Mesodermal cell (in vitro differentiated cells): ENCODE data around the gene SLC38A3.

ENCODE experiments used
- H3K27ac ChIP-seq: 2 replicates; pipeline ENCODE4 v1.7.0; 2013; ENCODE audit warnings: mild to moderate bottlenecking, low read depth, low read length, moderate library complexity; ENCODE audit not compliant: severe bottlenecking
- H3K36me3 ChIP-seq: 2 replicates; pipeline ENCODE4 v1.7.1; 2013; ENCODE audit warnings: mild to moderate bottlenecking, low read length, moderate library complexity; ENCODE audit not compliant: control insufficient read depth, insufficient read depth
- H3K4me1 ChIP-seq: one replicate; pipeline ENCODE4 v1.7.1; 2013; ENCODE audit warnings: mild to moderate bottlenecking, low read length; ENCODE audit not compliant: insufficient read depth, control insufficient read depth, poor library complexity, severe bottlenecking
- H3K4me3 ChIP-seq: 2 replicates; pipeline ENCODE4 v1.7.0; 2013; ENCODE audit warnings: low read length, control low read depth, mild to moderate bottlenecking; ENCODE audit not compliant: insufficient read depth, poor library complexity, severe bottlenecking; ENCODE audit errors: extremely low read depth
- H3K9me3 ChIP-seq: 2 replicates; pipeline ENCODE4 v1.7.1; 2013; ENCODE audit warnings: mild to moderate bottlenecking, low read length, moderate library complexity; ENCODE audit not compliant: control insufficient read depth
- WGBS, 2 experiments: methylation state at CpG; one replicate each; pipeline ENCODE4 v1.1.5; 2013; ENCODE audit warnings: missing lambda C conversion rate in 2 of 2; ENCODE audit not compliant: insufficient coverage in 2 of 2; 5-methylcytosine and 5-hydroxymethylcytosine counted together

The SLC38A3 gene

DNA sequence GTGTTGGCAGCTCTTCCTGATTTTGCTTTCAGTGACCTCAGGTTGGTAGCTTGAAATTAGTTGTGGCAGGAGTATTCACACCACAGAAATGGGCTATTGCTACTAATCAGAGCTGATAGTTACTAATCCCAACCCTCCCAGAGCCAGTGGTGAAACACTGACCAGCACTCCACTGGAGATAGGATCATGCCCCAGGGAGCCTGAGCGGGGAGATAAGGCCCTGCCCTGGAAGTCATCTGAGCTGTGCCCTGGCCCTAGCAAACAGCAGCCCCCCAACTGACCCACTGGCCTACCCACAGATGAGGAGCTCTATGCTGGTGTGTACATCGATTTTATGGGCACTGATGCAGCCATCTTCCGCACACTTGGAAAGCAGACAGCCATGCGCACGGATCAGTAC is 23.1 kb upstream of the SLC38A3 start:
- Histone ChIP-seq H3K36me3 (peaks cover 7% of the 10 kb centered on the region), H3K9me3 (no peaks in the 10 kb centered on the region), H3K4me1 (peaks cover 4% of the 10 kb centered on the region), H3K4me3 (no peak overlapping the region), H3K27ac (peak overlapping the region; percentile 10)
- WGBS, 2 experiments, result 96 to 98% methylated on average over 5 of the region's 5 CpGs

DNA sequence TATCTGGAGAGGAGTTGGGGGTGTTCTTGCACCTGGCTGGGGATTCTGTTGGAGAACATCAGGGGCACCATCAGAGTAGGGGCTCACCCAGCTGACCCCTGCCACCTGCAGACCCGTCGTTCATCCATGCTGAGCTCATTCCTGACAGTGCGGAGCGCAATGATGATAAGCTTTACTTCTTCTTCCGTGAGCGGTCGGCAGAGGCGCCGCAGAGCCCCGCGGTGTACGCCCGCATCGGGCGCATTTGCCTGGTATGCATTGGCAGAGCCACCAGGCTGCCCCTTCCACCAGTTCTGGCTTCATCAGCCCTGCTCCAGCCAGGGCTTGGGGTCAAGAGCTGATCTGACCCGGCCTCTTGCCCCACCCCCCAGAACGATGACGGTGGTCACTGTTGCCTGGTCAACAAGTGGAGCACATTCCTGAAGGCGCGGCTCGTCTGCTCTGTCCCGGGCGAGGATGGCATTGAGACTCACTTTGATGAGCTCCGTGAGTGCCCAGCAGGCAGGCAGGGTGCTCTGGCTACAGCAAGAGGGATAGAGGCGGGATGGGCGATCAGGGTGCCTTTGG is 22.5 kb upstream of the SLC38A3 start:
- Histone ChIP-seq H3K36me3 (peaks cover 7% of the 10 kb centered on the region), H3K9me3 (no peaks in the 10 kb centered on the region), H3K27ac (no peak overlapping the region), H3K4me1 (peaks cover 4% of the 10 kb centered on the region), H3K4me3 (no peak overlapping the region)
- 96% methylated on average over 10 to 26 of the region's 26 CpGs for WGBS, 2 experiments

DNA sequence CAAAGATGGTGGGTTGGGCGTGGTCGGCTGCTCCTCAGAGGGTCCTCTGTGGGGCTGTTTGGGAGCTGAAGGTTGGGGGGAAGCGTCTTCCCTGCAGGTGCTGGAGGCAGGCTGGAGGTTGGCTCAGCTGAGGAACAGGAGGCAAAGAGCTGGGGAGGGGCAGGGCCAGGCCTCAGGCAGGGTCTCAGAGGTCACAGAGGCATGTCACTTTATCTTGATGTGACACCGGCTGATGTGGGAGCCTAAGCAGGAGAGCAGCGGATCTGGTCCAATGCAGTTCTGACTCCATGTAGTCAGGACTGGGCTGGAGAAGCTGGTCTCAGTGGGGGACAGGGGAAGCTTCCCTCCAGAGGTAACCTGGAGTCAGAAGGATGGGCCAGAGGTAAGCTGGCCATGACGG is 21.3 kb upstream of the SLC38A3 start:
- no peak overlapping the region for H3K27ac ChIP-seq
- H3K36me3 ChIP-seq, result peaks cover 7% of the 10 kb centered on the region
- peaks cover 4% of the 10 kb centered on the region for H3K4me1 ChIP-seq
- H3K4me3 ChIP-seq, result no peak overlapping the region
- H3K9me3 ChIP-seq, result no peaks in the 10 kb centered on the region
- WGBS, 2 experiments, result 90 to 91% methylated on average over 6 of the region's 6 CpGs

DNA sequence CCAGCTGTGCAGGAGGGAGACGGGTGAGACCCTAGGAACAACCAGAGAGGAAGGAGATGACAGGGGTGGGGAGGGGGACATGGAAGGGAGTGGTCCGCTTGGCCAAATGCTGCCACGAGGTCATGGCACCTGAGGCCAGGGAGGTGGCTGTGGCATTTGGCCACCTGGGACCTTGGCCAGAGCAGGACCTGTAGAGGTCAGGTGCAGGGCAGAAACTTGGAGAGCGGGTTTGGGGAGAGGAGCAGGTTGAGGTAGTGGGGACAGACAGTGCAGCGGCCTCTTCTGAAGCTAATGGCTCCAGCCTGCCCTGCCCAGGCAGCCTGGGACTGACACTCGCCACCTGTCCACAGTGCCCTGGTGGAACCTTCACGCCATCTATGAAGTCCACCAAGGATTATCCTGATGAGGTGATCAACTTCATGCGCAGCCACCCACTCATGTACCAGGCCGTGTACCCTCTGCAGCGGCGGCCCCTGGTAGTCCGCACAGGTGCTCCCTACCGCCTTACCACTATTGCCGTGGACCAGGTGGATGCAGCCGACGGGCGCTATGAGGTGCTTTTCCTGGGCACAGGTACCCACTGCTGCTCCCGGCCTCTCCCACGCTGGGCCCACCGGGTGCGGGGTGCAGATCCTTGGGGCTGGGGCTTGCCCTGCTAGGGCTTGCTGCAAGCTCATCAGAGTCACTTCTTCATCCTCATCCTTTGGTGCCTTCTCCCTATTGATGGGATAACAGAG is 20.7 kb upstream of the SLC38A3 start:
- Histone ChIP-seq H3K27ac (no peak overlapping the region), H3K4me3 (no peak overlapping the region), H3K4me1 (peaks cover 4% of the 10 kb centered on the region), H3K36me3 (peaks cover 7% of the 10 kb centered on the region), H3K9me3 (no peaks in the 10 kb centered on the region)
- WGBS, 2 experiments, result 96% methylated on average over 19 to 20 of the region's 21 CpGs

DNA sequence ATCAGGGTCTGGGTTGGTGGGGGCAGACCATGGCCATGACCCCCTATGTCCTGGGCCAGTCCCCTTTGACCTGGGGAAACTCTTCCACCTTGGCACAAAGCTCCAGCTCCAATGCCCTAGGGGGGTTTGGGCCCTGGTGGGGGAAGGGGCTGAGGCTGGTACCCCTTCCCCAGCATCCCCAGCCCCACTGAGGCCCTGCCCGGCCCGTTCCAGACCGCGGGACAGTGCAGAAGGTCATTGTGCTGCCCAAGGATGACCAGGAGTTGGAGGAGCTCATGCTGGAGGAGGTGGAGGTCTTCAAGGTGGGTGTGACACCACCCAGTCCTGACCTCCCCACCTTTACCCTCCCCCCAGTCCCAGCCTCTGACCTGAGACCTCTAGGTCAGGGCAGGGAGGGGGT is 19.8 kb upstream of the SLC38A3 start:
- no peaks in the 10 kb centered on the region for H3K9me3 ChIP-seq
- H3K4me3 ChIP-seq, result no peak overlapping the region
- H3K36me3 ChIP-seq, result peaks cover 7% of the 10 kb centered on the region
- H3K4me1 ChIP-seq, result peaks cover 4% of the 10 kb centered on the region
- H3K27ac ChIP-seq, result no peak overlapping the region
- no CpG with 5 or more reads among the region's 4 CpGs for WGBS, 2 experiments

DNA sequence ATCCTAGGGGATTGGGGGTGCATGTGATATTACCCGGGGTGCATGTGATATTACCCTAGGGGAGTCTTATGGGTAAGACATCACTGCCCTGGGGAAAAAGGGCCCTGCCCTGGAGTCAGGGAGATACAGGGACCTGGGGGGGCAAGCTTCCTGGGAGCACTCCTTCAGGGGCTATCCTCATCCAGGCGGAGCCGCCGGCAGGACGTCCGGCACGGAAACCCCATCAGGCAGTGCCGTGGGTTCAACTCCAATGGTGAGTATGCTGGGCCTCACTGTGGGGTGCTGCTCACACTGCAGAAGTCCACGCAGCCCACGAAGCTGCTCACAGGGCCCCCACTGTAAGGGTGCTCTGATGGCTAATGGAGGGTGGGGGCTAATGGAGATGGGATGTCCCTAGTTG is 19.0 kb upstream of the SLC38A3 start:
- WGBS, 2 experiments, result 89 to 90% methylated on average over 7 to 8 of the region's 10 CpGs
- Histone ChIP-seq H3K4me1 (peaks cover 4% of the 10 kb centered on the region), H3K27ac (no peak overlapping the region), H3K9me3 (no peaks in the 10 kb centered on the region), H3K4me3 (no peak overlapping the region), H3K36me3 (peaks cover 7% of the 10 kb centered on the region)

DNA sequence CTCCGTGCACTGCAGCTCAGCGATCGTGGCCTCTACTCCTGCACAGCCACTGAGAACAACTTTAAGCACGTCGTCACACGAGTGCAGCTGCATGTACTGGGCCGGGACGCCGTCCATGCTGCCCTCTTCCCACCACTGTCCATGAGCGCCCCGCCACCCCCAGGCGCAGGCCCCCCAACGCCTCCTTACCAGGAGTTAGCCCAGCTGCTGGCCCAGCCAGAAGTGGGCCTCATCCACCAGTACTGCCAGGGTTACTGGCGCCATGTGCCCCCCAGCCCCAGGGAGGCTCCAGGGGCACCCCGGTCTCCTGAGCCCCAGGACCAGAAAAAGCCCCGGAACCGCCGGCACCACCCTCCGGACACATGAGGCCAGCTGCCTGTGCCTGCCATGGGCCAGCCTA is 17.3 kb upstream of the SLC38A3 start:
- peaks cover 7% of the 10 kb centered on the region for H3K36me3 ChIP-seq
- no peaks in the 10 kb centered on the region for H3K9me3 ChIP-seq
- no peak overlapping the region for H3K27ac ChIP-seq
- H3K4me1 ChIP-seq, result no peaks in the 10 kb centered on the region
- H3K4me3 ChIP-seq, result no peak overlapping the region
- WGBS, 2 experiments, result 87 to 97% methylated on average over 10 to 15 of the region's 19 CpGs

DNA sequence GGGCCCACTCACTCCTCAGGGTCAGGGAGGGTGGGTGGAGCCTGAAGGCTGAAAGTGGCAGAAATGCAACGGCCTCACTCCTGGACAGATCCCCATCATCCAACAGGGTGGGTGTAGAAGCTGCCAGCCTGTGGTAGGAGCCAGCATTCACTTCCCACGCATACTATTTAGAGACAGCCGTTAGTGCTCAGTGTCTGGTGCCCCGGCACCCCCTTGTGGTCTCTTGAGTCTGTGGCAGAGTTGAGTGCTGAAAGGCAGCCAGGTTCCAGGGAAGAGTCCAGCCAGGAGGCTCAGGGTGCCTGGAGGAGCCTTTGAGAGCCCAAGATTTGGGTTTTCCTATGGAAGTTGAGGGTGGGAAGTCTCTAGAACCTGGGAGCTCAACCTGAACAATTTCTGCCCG is 15.8 kb upstream of the SLC38A3 start:
- WGBS, 2 experiments, result 47 to 51% methylated on average over 2 to 3 of the region's 5 CpGs
- no peaks in the 10 kb centered on the region for H3K9me3 ChIP-seq
- no peak overlapping the region for H3K27ac ChIP-seq
- H3K36me3 ChIP-seq, result peaks cover 7% of the 10 kb centered on the region
- no peaks in the 10 kb centered on the region for H3K4me1 ChIP-seq
- H3K4me3 ChIP-seq, result no peak overlapping the region

DNA sequence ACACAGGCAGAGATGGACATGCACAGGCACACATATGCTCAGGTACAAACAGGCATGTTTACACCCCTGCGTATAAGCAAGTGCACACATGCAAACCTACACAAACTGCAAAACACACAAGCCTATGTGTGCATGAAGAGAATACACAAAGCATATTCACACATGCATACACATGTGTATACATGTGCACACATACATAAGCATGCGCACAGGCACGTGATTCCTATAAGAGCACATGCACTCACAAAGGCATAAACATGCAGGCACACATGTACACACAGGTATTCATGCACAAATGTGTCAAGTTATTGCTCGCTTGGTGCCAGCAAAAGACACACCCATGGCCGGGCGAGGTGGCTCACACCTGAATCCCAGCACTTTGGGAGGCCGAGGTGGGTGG is 15.1 kb upstream of the SLC38A3 start:
- H3K9me3 ChIP-seq, result no peaks in the 10 kb centered on the region
- H3K4me1 ChIP-seq, result no peaks in the 10 kb centered on the region
- WGBS, 2 experiments, result 92 to 98% methylated on average over 6 to 7 of the region's 7 CpGs
- H3K4me3 ChIP-seq, result no peak overlapping the region
- no peak overlapping the region for H3K27ac ChIP-seq
- H3K36me3 ChIP-seq, result peaks cover 7% of the 10 kb centered on the region

DNA sequence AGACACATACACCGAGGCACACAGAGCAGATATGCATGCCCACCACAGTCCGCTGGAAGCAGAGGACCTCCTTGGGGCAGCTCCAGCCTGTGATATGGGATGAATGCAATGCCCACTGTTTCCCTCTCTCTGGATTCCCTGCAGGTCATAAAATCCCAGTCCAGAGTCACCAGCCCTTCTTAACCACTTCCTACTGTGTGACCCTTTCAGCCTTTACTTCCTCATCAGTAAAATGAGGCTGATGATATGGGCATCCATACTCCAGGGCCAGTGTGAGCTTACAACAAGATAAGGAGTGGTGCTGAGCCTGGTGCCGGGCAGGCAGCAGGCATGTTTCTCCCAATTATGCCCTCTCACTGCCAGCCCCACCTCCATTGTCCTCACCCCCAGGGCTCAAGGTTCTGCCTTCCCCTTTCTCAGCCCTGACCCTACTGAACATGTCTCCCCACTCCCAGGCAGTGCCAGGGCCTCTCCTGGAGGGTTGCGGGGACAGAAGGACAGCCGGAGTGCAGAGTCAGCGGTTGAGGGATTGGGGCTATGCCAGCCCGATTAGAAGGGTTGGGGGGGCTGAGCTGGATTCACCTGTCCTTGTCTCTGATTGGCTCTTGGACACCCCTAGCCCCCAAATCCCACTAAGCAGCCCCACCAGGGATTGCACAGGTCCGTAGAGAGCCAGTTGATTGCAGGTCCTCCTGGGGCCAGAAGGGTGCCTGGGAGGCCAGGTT is 14.0 kb upstream of the SLC38A3 start, which contains the start of gene GNAT1:
GNAT1 (plus strand) TSS at position 675 of the 725 bp plus-strand sequence. CDS start 116 bp downstream, outside the sequence.
- Histone ChIP-seq H3K36me3 (peaks cover 4% of the 10 kb centered on the region), H3K4me3 (no peak within 1 kb of the TSS), H3K27ac (no peak within 1 kb of the TSS), H3K4me1 (no peaks in the 10 kb centered on the region), H3K9me3 (no peaks in the 10 kb centered on the region)
- WGBS, 2 experiments, result 84 to 88% methylated on average over 3 to 7 of the region's 8 CpGs

DNA sequence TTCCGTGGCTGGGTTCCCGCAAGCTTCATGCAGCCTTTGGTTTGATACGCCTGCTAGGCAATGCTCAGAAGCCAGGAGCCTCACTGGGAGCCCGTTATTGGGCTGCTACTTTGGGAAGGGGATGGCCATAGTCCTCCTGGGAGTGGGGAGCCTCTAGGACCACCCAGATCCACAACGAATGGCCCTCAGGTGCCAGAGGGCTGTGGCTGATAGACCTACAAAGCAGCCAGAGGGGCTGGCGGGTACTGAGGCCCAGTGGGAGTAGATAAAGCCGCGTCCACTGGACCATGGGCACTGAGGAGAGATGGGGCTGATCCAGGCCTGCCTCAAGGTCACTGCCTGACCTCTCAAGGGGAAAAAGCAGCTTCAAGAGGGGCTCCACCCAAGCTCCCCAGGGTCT is 12.9 kb upstream of the SLC38A3 start:
- Histone ChIP-seq H3K27ac (no peak overlapping the region), H3K4me1 (no peaks in the 10 kb centered on the region), H3K9me3 (no peaks in the 10 kb centered on the region), H3K36me3 (no peaks in the 10 kb centered on the region), H3K4me3 (no peak overlapping the region)
- whole genome bisulfite sequencing, 2 experiments, result 85 to 89% methylated on average over 7 to 8 of the region's 8 CpGs
